Common myeloid progenitor, CD34-positive (primary cell): ENCODE measurements around the gene GANAB.
A peak's percentile ranks its signal among the peaks of the same experiment; 100 is the strongest.

ENCODE experiments used
- CTCF ChIA-PET: fragments of 350-600 bp; sonication (Branson Sonifier 250); formaldehyde crosslinking; loops from one replicate; lab custom pipeline; 2021; ENCODE audit warnings: antibody characterized with exemption; lab: Charles Lee
- POLR2A ChIA-PET: fragments of 350-600 bp; sonication (Branson Sonifier 250); formaldehyde crosslinking; loops from one replicate; lab custom pipeline; 2021; ENCODE audit warnings: antibody characterized with exemption; lab: Charles Lee
- DNase-seq, 3 donors: peaks; one replicate each; pipeline versions ENCODE4 v3.0.0 to v3.0.0-alpha.2; 2013
- H3K27ac ChIP-seq, 2 experiments: 1 replicate in 1 of 2; 2 replicates in 1 of 2; pipeline ENCODE4 v1.7.0; 2013; ENCODE audit warnings: inconsistent platforms in 2 of 2, low read length in 2 of 2, mild to moderate bottlenecking in 2 of 2, low read depth in 1 of 2, moderate library complexity in 1 of 2; ENCODE audit not compliant: severe bottlenecking in 2 of 2, insufficient read depth in 1 of 2, poor library complexity in 1 of 2
- H3K27me3 ChIP-seq, 5 experiments: replicated peaks in 2 of 5; 1 replicate in 3 of 5; 2 replicates in 2 of 5; pipeline versions ENCODE4 v1.6.1 to v1.7.0; 2013; ENCODE audit warnings: low read length in 4 of 5, mild to moderate bottlenecking in 2 of 5, moderate library complexity in 2 of 5, inconsistent platforms in 1 of 5; ENCODE audit not compliant: insufficient read depth in 5 of 5, control insufficient read depth in 4 of 5
- H3K36me3 ChIP-seq, 4 experiments: 1 replicate in 2 of 4; 2 replicates in 2 of 4; pipeline versions ENCODE4 v1.6.1 to v1.7.0; 2013; ENCODE audit warnings: low read length in 3 of 4, control low read depth in 1 of 4, mild to moderate bottlenecking in 1 of 4; ENCODE audit not compliant: control insufficient read depth in 4 of 4, insufficient read depth in 4 of 4
- H3K4me1 ChIP-seq, 4 experiments: 1 replicate in 3 of 4; 2 replicates in 1 of 4; pipeline versions ENCODE4 v1.6.1 to v1.7.1; 2013; ENCODE audit warnings: low read length in 3 of 4, mild to moderate bottlenecking in 3 of 4, control low read depth in 1 of 4, inconsistent platforms in 1 of 4, moderate library complexity in 1 of 4; ENCODE audit not compliant: control insufficient read depth in 4 of 4, insufficient read depth in 4 of 4; ENCODE audit errors: control extremely low read depth in 1 of 4
- H3K4me3 ChIP-seq, 7 experiments: 1 replicate in 4 of 7; 2 replicates in 3 of 7; pipeline versions ENCODE4 v1.5.1 to v1.7.0; 2013; ENCODE audit warnings: mild to moderate bottlenecking in 7 of 7, low read length in 6 of 7, moderate library complexity in 6 of 7, inconsistent platforms in 2 of 7, low read depth in 2 of 7, control low read depth in 1 of 7; ENCODE audit not compliant: insufficient read depth in 4 of 7, control insufficient read depth in 1 of 7; ENCODE audit errors: extremely low read depth in 1 of 7
- H3K9me3 ChIP-seq, 5 experiments: 1 replicate in 4 of 5; 2 replicates in 1 of 5; pipeline versions ENCODE4 v1.6.1 to v1.7.1; 2013; ENCODE audit warnings: low read length in 4 of 5, mild to moderate bottlenecking in 2 of 5, inconsistent platforms in 1 of 5, low read depth in 1 of 5, moderate library complexity in 1 of 5; ENCODE audit not compliant: control insufficient read depth in 4 of 5, insufficient read depth in 2 of 5; ENCODE audit errors: control extremely low read depth in 1 of 5
- WGBS: methylation state at CpG from one replicate; pipeline ENCODE4 v1.1.5; 2013; ENCODE audit not compliant: insufficient coverage; 5-methylcytosine and 5-hydroxymethylcytosine counted together

GANAB gene

DNA sequence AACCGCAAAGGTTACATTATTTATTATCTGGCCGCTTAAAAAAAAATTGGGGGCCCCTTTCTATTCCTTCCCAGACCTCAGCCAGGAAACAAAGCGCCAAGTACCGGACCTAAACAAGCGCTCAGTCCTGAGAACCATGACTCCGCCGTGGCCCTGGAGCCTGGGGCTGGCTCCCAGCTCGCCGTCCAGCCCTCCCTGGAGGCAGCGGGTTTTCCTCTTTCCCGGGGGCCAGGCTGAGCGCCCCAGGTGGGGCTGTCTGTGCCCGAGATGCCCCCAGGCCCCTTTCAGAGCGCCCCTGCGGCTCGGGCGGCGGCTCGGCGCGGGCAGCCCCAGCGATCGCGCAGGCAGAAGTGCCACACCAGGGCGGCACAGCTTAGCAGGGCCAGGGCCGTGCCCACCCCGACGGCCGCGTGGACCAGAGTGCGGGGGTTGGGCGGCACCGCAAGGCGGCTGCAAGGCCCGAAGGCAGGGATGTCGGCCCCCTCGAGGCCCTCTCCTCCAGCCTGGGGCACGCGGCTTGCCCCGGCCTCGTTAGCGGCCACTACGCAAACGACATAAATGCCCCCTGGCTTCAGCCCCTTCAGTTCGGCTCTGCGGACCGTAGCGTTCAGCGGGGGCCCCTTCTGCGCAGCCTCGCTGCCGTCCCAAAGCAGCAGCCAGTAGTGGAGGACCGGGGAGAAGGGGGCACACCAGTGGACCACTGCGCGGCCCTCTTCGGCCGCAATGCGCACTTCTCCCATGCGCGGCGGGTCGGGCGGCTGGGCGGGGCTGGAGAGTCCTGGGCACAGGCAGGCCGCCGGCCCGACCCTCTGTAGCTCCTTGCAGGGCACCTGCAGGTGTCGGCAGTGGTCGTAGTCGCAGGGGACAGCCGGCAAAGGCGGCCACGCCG lies 41.3 kb upstream of the GANAB start:
- peak in 1 of 3 donors; percentile 27 for DNase-seq
- Histone ChIP-seq H3K27ac (no peak overlapping the region), H3K27me3 (peaks cover 0 to 20% (median 2%) of the 10 kb centered on the region in 5 experiments), H3K4me1 (peaks cover 0 to 12% (median 5%) of the 10 kb centered on the region in 4 experiments), H3K36me3 (peaks cover 3 to 31% (median 20%) of the 10 kb centered on the region in 4 experiments), H3K4me3 (peak overlapping the region in 3 of 7 experiments; percentile 19 to 60 (median 53)), H3K9me3 (no peaks in the 10 kb centered on the region)
- POLR2A ChIA-PET = interaction anchor here (0.6 to 1.1 kb wide), 2 partner anchors 16 to 261 kb away, joined by 3 to 5 read pairs; partner anchors contain the start of genes LBHD1 and UQCC3
- CTCF ChIA-PET = interaction anchor here (0.9 to 1.3 kb wide), 5 partner anchors 13 to 76 kb away, joined by 3 to 4 read pairs (median 3); partner anchors contain the start of gene ZBTB3
- WGBS = 40% methylated on average over 66 of the region's 74 CpGs

DNA sequence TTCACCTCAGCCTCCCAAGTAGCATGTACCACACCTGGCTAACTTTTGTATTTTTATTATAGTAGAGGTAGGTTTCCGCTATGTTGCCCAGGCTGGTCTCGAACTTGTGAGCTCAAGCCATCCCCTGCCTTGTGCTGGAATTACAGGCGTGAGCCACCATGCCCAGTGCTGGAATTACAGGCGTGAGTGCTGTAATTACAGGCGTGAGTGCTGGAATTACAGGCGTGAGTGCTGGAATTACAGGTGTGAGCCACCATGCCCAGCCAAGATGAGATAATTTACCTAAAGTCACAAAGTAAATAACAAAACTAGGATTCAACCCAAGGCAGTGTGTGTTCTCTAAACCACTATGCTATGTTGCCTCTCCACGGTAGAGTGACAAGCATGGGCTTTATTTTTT lies 36.1 kb upstream of the GANAB start:
- CTCF ChIA-PET = interaction anchor here (2.9 to 3.3 kb wide), 2 partner anchors 10 to 41 kb away, joined by 9 to 98 read pairs; partner anchors contain the start of gene LRRN4CL
- Histone ChIP-seq H3K27ac (no peak overlapping the region), H3K4me1 (peaks cover 2 to 28% (median 16%) of the 10 kb centered on the region in 4 experiments), H3K36me3 (peaks cover 0 to 7% (median 3%) of the 10 kb centered on the region in 4 experiments), H3K9me3 (no peaks in the 10 kb centered on the region), H3K27me3 (peaks cover 0 to 8% (median 0%) of the 10 kb centered on the region in 5 experiments), H3K4me3 (no peak overlapping the region)
- POLR2A ChIA-PET = interaction anchor here (0.6 kb wide), 1 partner anchor 10 kb away, joined by 3 read pairs; the partner anchor contains the start of gene LBHD1
- DNase-seq = no peak
- WGBS = 94% methylated on average over 6 of the region's 7 CpGs

DNA sequence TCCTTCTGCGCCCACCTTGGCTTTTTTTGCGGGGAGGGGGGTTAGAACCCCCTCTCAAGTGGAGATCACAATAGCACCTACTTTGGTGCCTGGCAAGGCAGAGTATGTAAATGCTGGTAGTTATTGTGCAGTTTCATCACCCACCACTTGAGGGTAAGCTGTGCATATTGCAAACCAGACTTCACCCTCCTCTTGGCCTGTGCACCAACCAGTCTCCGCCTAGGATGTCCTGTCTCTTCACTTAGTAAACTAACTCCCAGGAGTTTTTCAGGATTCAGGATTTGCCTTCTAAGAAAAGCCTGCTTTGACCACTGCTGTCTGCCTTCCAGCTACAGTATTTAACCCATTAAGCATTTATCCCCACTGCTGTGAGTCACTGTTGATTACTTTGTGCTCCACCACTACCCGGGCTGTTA lies 34.4 kb upstream of the GANAB start:
- peak overlapping the region in 1 of 2 experiments; percentile 34 for H3K27ac ChIP-seq
- DNase-seq = peak; percentile 65 to 81 (median 80)

DNA sequence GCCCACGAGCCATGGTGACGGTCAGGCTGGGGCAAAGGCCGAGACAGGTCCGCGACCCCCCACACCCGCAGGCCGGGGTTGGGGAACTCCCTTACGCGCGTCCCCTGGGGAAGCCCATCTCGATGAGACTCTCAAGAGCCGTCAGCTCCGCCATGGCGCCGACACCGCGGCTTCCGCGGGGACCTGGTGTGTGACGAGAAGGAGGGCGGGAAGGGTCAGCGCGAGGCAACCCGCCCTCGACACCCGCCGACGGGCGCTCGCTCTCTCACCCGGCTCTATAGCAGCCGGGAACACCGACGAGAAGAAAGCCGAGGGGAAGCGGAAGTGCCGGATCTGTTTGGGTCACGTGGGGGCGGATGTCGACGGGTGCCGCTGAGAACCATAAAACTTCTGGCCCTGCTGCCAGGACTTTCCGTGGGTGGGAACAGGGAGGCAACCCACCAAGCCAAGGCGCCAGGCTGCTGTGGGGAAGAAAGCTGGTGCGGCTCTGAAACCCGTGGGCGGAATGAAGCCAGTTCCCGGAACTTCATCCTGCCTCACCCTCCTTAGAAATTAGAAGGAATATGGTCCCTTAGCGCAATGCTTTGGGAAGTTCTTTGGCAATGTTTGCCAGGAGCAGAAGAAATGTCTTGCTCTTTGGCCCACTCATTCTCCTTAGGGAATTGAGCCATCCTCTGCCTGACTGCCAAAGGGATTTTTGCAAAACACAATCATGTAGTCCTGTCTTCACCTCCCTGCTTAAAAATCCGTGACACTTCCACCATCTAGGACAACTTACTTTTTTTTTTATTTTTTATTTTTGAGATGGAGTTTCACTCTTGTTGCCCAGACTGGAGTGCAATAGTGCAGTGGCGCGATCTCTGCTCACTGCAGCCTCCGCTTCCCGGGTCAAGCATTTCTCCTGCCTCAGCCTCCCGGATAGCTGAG lies 32.6 kb upstream of the GANAB start, which contains the start of gene UBXN1:
UBXN1 (minus strand) TSS at position 304 of the 927 bp plus-strand sequence; CDS start at position 154, 150 bp downstream.
- peak within 1 kb of the TSS; percentile 71 to 96 (median 90) for H3K4me3 ChIP-seq
- H3K36me3 ChIP-seq = peaks cover 2 to 25% (median 21%) of the 10 kb centered on the region in 4 experiments
- ChIA-PET POLR2A (interaction anchor here (0.6 to 1.7 kb wide), 2 partner anchors 21 to 88 kb away, joined by 3 to 6 read pairs; partner anchors contain the start of gene TUT1), CTCF (interaction anchor here (1.8 to 3.3 kb wide), 6 partner anchors 11 to 32 kb away, joined by 4 to 98 read pairs (median 16); partner anchors contain the start of genes BSCL2, C11orf98, CSKMT and GNG3)
- H3K4me1 ChIP-seq = peaks cover 2 to 26% (median 16%) of the 10 kb centered on the region in 4 experiments
- DNase-seq = peak; percentile 90 to 92 (median 90)
- 2% methylated on average over 39 of the region's 55 CpGs for WGBS
- peak within 1 kb of the TSS; percentile 93 to 96 for H3K27ac ChIP-seq
- H3K9me3 ChIP-seq = no peaks in the 10 kb centered on the region
- no peaks in the 10 kb centered on the region for H3K27me3 ChIP-seq

More for the DNA sequence above, 34.4 kb upstream of the GANAB start:
- peaks cover 2 to 20% (median 18%) of the 10 kb centered on the region in 4 experiments for H3K36me3 ChIP-seq
- no peaks in the 10 kb centered on the region for H3K9me3 ChIP-seq
- POLR2A ChIA-PET = interaction anchor here (1.3 to 2.0 kb wide), 4 partner anchors 9 to 89 kb away, joined by 4 to 8 read pairs (median 6); partner anchors contain the start of genes GANAB, LBHD1, TUT1 and UQCC3
- no peaks in the 10 kb centered on the region for H3K27me3 ChIP-seq
- H3K4me1 ChIP-seq = peaks cover 2 to 26% (median 16%) of the 10 kb centered on the region in 4 experiments
- CTCF ChIA-PET = interaction anchor here (0.7 to 3.3 kb wide), 25 partner anchors 9 to 256 kb away, joined by 3 to 98 read pairs (median 4); partner anchors contain the start of genes BSCL2, C11orf98, CSKMT and EML3
- peak overlapping the region in 1 of 7 experiments; percentile 23 for H3K4me3 ChIP-seq
- 34% methylated on average over 3 of the region's 4 CpGs for WGBS

DNA sequence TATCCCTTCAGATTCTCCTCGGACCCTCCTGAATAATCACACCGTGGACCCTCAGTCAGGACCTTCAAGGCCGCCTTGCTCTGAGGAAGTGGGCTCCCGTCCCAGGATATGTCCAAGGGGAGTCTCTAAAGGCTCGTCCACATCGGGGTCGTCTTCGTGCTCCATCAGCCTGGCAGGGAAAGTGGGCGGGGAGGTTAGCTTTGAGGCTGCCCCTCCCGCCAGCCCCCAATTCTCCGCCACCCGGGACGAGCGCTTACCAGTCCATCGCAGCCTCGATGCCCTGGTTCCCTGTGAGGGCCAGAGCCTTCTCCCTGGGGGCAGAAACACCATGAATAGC lies 32.0 kb upstream of the GANAB start:
- whole genome bisulfite sequencing = 18% methylated on average over 8 of the region's 16 CpGs
- Histone ChIP-seq H3K4me3 (peak overlapping the region; percentile 71 to 96 (median 90)), H3K27me3 (no peaks in the 10 kb centered on the region), H3K4me1 (peaks cover 2 to 26% (median 16%) of the 10 kb centered on the region in 4 experiments), H3K36me3 (peaks cover 2 to 26% (median 22%) of the 10 kb centered on the region in 4 experiments), H3K9me3 (no peaks in the 10 kb centered on the region), H3K27ac (peak overlapping the region; percentile 93 to 96)
- ChIA-PET POLR2A (interaction anchor here (0.6 to 1.7 kb wide), 2 partner anchors 21 to 87 kb away, joined by 3 to 6 read pairs; partner anchors contain the start of gene TUT1), CTCF (interaction anchor here (2.0 to 3.2 kb wide), 2 partner anchors 13 to 23 kb away, joined by 4 to 14 read pairs; partner anchors contain the start of genes C11orf98 and CSKMT)
- DNase-seq = no peak
